Type B pancreatic cell (in vitro differentiated cells): Measurements from ENCODE around the gene DNAH2. TPM values are rescaled to one million over a fixed set of nuclear protein-coding genes. Genes with fewer than 3 reads are reported as not detected.

Experiments used
- DNase-seq: peaks from one replicate; pipeline ENCODE4 v3.0.0; 2021; ENCODE audit warnings: mixed read lengths; ENCODE audit not compliant: unreplicated experiment; ENCODE audit errors: extremely low spot score
- H3K27ac Mint-ChIP-seq: 2 replicates; pipeline ENCODE4 v1.8.0; 2021; ENCODE audit warnings: mild to moderate bottlenecking, mixed read lengths
- H3K27me3 Mint-ChIP-seq: 2 replicates; pipeline ENCODE4 v1.8.0; 2021; ENCODE audit warnings: mixed read lengths
- H3K36me3 Mint-ChIP-seq: 2 replicates; pipeline ENCODE4 v1.8.0; 2021; ENCODE audit warnings: mixed read lengths
- H3K4me1 Mint-ChIP-seq: one replicate; pipeline ENCODE4 v1.8.0; 2021; ENCODE audit warnings: mixed read lengths; ENCODE audit not compliant: unreplicated experiment
- H3K4me3 Mint-ChIP-seq: 2 replicates; pipeline ENCODE4 v1.8.0; 2021; ENCODE audit warnings: mild to moderate bottlenecking, mixed read lengths
- H3K9me3 Mint-ChIP-seq: 2 replicates; pipeline ENCODE4 v1.8.0; 2021; ENCODE audit warnings: mixed read lengths
- total RNA-seq: library from RNA; stranded (reverse); gene quantifications from 2 replicates; pipeline ENCODE4 v1.2.1, GENCODE V29; 2021; ENCODE audit warnings: low replicate concordance
- TF ChIP-seq, protein P1 (sequence below): fragments of 200-600 bp; sonication (generic); conservative IDR thresholded peaks from 2 replicates; pipeline ENCODE4 v1.5.0; 2021; ENCODE audit warnings: antibody characterized with exemption, mild to moderate bottlenecking

DNAH2 gene
- total RNA-seq, 1 donor from 2014 or later, result 1.0 TPM

DNA sequence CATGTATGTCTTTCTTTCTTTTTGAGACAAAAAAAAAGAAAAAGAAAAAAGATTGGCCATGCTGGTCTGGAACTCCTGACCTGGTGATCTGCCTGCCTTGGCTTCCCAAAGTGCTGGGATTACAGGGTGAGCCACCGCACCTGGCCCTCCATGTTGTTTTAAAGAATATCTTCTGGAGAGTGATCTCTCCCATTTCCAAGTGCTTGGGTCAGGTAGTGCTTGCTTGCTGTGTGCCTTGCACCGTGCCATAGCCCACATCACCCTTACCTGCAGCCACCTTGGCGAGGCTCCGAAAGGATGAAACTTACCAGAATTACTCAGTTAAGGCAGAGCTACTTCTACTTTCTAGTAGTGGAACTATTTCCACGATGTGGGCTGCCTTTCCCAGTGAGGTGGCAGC, 97.4 kb downstream of the DNAH2 start:
- Mint-ChIP-seq H3K4me3 (no peak overlapping the region), H3K27me3 (peaks cover 25% of the 10 kb centered on the region), H3K4me1 (peaks cover 4% of the 10 kb centered on the region), H3K36me3 (no peaks in the 10 kb centered on the region), H3K27ac (no peak overlapping the region), H3K9me3 (no peaks in the 10 kb centered on the region)
- DNase-seq, result no peak
- TF ChIP-seq, protein P1, sequence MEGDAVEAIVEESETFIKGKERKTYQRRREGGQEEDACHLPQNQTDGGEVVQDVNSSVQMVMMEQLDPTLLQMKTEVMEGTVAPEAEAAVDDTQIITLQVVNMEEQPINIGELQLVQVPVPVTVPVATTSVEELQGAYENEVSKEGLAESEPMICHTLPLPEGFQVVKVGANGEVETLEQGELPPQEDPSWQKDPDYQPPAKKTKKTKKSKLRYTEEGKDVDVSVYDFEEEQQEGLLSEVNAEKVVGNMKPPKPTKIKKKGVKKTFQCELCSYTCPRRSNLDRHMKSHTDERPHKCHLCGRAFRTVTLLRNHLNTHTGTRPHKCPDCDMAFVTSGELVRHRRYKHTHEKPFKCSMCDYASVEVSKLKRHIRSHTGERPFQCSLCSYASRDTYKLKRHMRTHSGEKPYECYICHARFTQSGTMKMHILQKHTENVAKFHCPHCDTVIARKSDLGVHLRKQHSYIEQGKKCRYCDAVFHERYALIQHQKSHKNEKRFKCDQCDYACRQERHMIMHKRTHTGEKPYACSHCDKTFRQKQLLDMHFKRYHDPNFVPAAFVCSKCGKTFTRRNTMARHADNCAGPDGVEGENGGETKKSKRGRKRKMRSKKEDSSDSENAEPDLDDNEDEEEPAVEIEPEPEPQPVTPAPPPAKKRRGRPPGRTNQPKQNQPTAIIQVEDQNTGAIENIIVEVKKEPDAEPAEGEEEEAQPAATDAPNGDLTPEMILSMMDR, result no peak

- Mint-ChIP-seq H3K27ac (no peak overlapping the region), H3K9me3 (no peaks in the 10 kb centered on the region), H3K27me3 (peaks cover 30% of the 10 kb centered on the region), H3K4me1 (peaks cover 4% of the 10 kb centered on the region), H3K4me3 (peak overlapping the region; percentile 30), H3K36me3 (no peaks in the 10 kb centered on the region)
- no peak for DNase-seq
- TF ChIP-seq, protein P1, result no peak
Measured at GRCh38 chr17:7816926-7817642, 99.5 kb downstream of the DNAH2 start.

DNA sequence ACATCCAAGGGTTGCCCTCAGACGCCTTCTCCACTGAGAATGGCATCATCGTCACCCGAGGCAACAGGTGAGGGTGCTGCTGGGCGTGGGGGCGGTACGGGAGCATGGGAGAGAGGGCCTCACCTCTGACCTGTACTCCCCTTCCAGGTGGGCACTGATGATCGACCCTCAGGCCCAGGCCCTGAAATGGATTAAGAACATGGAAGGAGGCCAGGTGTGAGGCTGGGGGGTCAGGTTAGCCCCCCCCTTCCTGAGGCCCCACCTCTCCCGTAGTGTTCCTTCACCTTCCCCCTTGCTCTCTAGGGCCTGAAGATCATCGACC, 100.1 kb downstream of the DNAH2 start:
- TF ChIP-seq, protein P1, result no peak
- Mint-ChIP-seq H3K4me1 (peaks cover 4% of the 10 kb centered on the region), H3K36me3 (no peaks in the 10 kb centered on the region), H3K27me3 (peaks cover 33% of the 10 kb centered on the region), H3K9me3 (no peaks in the 10 kb centered on the region), H3K4me3 (no peak overlapping the region), H3K27ac (no peak overlapping the region)
- no peak for DNase-seq

GRCh38 chr17:7818026-7818425, 100.5 kb downstream of the DNAH2 start:
- Mint-ChIP-seq H3K36me3 (no peaks in the 10 kb centered on the region), H3K9me3 (no peaks in the 10 kb centered on the region), H3K4me1 (peaks cover 4% of the 10 kb centered on the region), H3K27ac (no peak overlapping the region), H3K27me3 (peaks cover 35% of the 10 kb centered on the region), H3K4me3 (no peak overlapping the region)
- no peak for DNase-seq
- TF ChIP-seq, protein P1, result no peak

GRCh38 chr17:7818746-7819645, 101.5 kb downstream of the DNAH2 start:
- H3K9me3 Mint-ChIP-seq, result no peaks in the 10 kb centered on the region
- peaks cover 42% of the 10 kb centered on the region for H3K27me3 Mint-ChIP-seq
- no peak overlapping the region for H3K27ac Mint-ChIP-seq
- H3K4me1 Mint-ChIP-seq, result peaks cover 4% of the 10 kb centered on the region
- no peak for DNase-seq
- TF ChIP-seq, protein P1, result no peak
- H3K36me3 Mint-ChIP-seq, result no peaks in the 10 kb centered on the region
- H3K4me3 Mint-ChIP-seq, result no peak overlapping the region
